ENCODE measurements around the gene SMTN.

DNA sequence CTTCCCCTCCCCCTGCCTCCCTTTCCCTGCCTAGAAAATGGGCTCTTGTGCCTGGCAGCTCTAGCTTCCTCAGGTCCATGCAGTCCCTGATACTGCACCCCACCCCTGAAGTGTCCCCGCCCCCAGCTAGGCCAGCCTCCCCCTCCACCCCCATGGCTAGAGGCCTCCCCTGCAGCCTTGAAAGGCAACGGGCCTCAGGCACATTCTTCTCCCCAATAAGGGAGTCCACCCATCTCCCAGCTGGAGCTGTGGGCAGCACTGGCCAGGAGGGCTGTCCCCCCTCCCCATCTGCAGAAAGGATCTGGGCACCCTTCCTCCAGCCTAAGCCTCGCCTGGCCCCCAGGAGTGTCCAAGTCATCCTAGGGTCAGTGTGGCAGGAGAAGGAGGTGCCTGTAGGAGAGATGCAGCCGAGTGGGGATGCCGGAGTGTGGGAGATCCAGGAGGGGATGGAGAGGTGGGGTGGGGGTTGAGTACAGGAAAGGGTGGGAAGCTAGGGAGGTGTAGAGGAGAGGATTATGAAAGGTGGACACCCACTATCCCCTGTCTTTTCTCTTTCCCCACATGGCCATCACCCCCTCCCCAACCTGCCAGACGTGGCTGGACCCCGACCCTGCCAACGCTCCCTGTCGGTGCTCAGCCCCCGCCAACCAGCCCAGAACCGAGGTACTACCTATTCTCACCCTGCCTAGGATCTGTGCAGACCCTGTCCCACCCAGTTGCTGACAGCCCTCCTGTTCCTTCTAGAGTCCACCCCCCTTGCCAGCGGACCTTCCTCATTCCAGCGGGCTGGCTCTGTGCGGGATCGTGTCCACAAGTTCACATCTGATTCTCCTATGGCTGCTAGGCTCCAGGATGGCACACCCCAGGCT lies 9.3 kb downstream of the SMTN start:
- TF ChIP-seq, protein P1, sequence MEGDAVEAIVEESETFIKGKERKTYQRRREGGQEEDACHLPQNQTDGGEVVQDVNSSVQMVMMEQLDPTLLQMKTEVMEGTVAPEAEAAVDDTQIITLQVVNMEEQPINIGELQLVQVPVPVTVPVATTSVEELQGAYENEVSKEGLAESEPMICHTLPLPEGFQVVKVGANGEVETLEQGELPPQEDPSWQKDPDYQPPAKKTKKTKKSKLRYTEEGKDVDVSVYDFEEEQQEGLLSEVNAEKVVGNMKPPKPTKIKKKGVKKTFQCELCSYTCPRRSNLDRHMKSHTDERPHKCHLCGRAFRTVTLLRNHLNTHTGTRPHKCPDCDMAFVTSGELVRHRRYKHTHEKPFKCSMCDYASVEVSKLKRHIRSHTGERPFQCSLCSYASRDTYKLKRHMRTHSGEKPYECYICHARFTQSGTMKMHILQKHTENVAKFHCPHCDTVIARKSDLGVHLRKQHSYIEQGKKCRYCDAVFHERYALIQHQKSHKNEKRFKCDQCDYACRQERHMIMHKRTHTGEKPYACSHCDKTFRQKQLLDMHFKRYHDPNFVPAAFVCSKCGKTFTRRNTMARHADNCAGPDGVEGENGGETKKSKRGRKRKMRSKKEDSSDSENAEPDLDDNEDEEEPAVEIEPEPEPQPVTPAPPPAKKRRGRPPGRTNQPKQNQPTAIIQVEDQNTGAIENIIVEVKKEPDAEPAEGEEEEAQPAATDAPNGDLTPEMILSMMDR (IDR thresholded peaks at IDR 0.05): no peak
- TF ChIP-seq POLR2A (IDR thresholded peaks at IDR 0.05): no peak

All from testis (tissue), 2 donors.